Thymus (tissue), 11 donors: ENCODE data around the gene NCAN. TPM values are rescaled to one million over a fixed set of nuclear protein-coding genes. Genes with fewer than 3 reads are reported as not detected.

ENCODE experiments used
- DNase-seq, 9 donors: peaks; one replicate each; pipeline ENCODE4 v3.0.0-alpha.2; 2013; ENCODE audit warnings: low spot score in 9 of 9, low read depth in 6 of 9, missing footprints in 1 of 9
- H3K27ac ChIP-seq, 2 donors: one replicate each; pipeline ENCODE4 v1.5.1; 2013; ENCODE audit warnings: control low read depth in 1 of 2, low read depth in 1 of 2, low read length in 1 of 2, mild to moderate bottlenecking in 1 of 2, moderate library complexity in 1 of 2
- H3K27me3 ChIP-seq, 2 donors: one replicate each; pipeline ENCODE4 v1.5.1; 2013; ENCODE audit warnings: low read length in 1 of 2; ENCODE audit not compliant: control insufficient read depth in 2 of 2, insufficient read depth in 1 of 2
- H3K36me3 ChIP-seq, 2 donors: one replicate each; pipeline ENCODE4 v1.5.1; 2013; ENCODE audit warnings: low read length in 1 of 2, mild to moderate bottlenecking in 1 of 2, moderate library complexity in 1 of 2; ENCODE audit not compliant: control insufficient read depth in 2 of 2, insufficient read depth in 2 of 2
- H3K4me1 ChIP-seq, 2 donors: one replicate each; pipeline ENCODE4 v1.5.1; 2013; ENCODE audit warnings: low read length in 2 of 2; ENCODE audit not compliant: control insufficient read depth in 2 of 2, insufficient read depth in 2 of 2
- H3K4me3 ChIP-seq, 2 donors: one replicate each; pipeline ENCODE4 v1.5.1; 2013; ENCODE audit warnings: low read length in 2 of 2, control low read depth in 1 of 2, mild to moderate bottlenecking in 1 of 2
- H3K9me3 ChIP-seq, 2 donors: one replicate each; pipeline ENCODE4 v1.5.1; 2013; ENCODE audit warnings: low read length in 1 of 2, mild to moderate bottlenecking in 1 of 2; ENCODE audit not compliant: control insufficient read depth in 2 of 2, insufficient read depth in 1 of 2
- WGBS: extraction: QIAGEN DNeasy Blood & Tissue Kit; methylation state at CpG from one replicate; pipeline ENCODE4 v1.1.7; 2013; 5-methylcytosine and 5-hydroxymethylcytosine counted together
- polyA plus RNA-seq: library from polyadenylated mRNA; stranded (reverse); fragments of 200-250 nt; gene quantifications from one replicate; pipeline ENCODE4 v1.2.3, GENCODE V29; 2013
- total RNA-seq: library from RNA; stranded (reverse); fragments of 120-200 nt; gene quantifications from one replicate; pipeline ENCODE4 v1.2.4, GENCODE V29; 2013
- donor health status: healthy.

The NCAN gene
- total and polyA plus RNA-seq, 2 donors, result 0.14 to 0.27 TPM

- 81% methylated on average over 10 of the region's 10 CpGs for WGBS
- H3K4me1 ChIP-seq, result peaks cover 2 to 4% of the 10 kb centered on the region in 2 donors
- DNase-seq, result no peak
- H3K4me3 ChIP-seq, result no peak overlapping the region
- no peaks in the 10 kb centered on the region for H3K9me3 ChIP-seq
- no peak overlapping the region for H3K27ac ChIP-seq
- H3K36me3 ChIP-seq, result no peaks in the 10 kb centered on the region
- H3K27me3 ChIP-seq, result peaks cover 9 to 46% of the 10 kb centered on the region in 2 donors
These were observed 14.9 kb downstream of the NCAN start for GRCh38 chr19:19226663-19227062.

- Histone ChIP-seq H3K9me3 (no peaks in the 10 kb centered on the region), H3K27me3 (peaks cover 9 to 47% of the 10 kb centered on the region in 2 donors), H3K4me1 (peaks cover 2 to 4% of the 10 kb centered on the region in 2 donors), H3K4me3 (no peak overlapping the region), H3K27ac (no peak overlapping the region), H3K36me3 (no peaks in the 10 kb centered on the region)
- DNase-seq, result no peak
- WGBS, result 89% methylated on average over 4 of the region's 4 CpGs
These were observed 15.5 kb downstream of the NCAN start for GRCh38 chr19:19227217-19227616.

- 95% methylated on average over 3 of the region's 3 CpGs for WGBS
- H3K9me3 ChIP-seq, result peaks cover 5 to 14% of the 10 kb centered on the region in 2 donors
- no peaks in the 10 kb centered on the region for H3K36me3 ChIP-seq
- H3K27ac ChIP-seq, result no peak overlapping the region
- H3K4me3 ChIP-seq, result no peak overlapping the region
- H3K4me1 ChIP-seq, result peaks cover 2 to 4% of the 10 kb centered on the region in 2 donors
- DNase-seq, result no peak
- peaks cover 7 to 26% of the 10 kb centered on the region in 2 donors for H3K27me3 ChIP-seq
These were observed 17.9 kb downstream of the NCAN start for GRCh38 chr19:19229701-19230100.

- H3K4me3 ChIP-seq, result no peak overlapping the region
- DNase-seq, result no peak
- H3K27me3 ChIP-seq, result peaks cover 0 to 16% of the 10 kb centered on the region in 2 donors
- H3K27ac ChIP-seq, result no peak overlapping the region
- peaks cover 8 to 20% of the 10 kb centered on the region in 2 donors for H3K9me3 ChIP-seq
- H3K36me3 ChIP-seq, result no peaks in the 10 kb centered on the region
- WGBS, result 96% methylated on average over 9 of the region's 9 CpGs
- H3K4me1 ChIP-seq, result no peaks in the 10 kb centered on the region
These were observed 19.2 kb downstream of the NCAN start for GRCh38 chr19:19230999-19231398.

- no peak overlapping the region for H3K4me3 ChIP-seq
- WGBS, result 81% methylated on average over 19 of the region's 19 CpGs
- no peak for DNase-seq
These were observed 20.5 kb downstream of the NCAN start for GRCh38 chr19:19232261-19232721.

GRCh38 chr19:19234220-19234816 lies 22.6 kb downstream of the NCAN start:
- H3K4me1 ChIP-seq, result no peaks in the 10 kb centered on the region
- H3K27ac ChIP-seq, result no peak overlapping the region
- H3K36me3 ChIP-seq, result no peaks in the 10 kb centered on the region
- WGBS, result 94% methylated on average over 2 of the region's 2 CpGs
- H3K4me3 ChIP-seq, result no peak overlapping the region
- peaks cover 0 to 2% of the 10 kb centered on the region in 2 donors for H3K27me3 ChIP-seq
- DNase-seq, result no peak
- H3K9me3 ChIP-seq, result peaks cover 8 to 20% of the 10 kb centered on the region in 2 donors

More at GRCh38 chr19:19232261-19232721, 20.5 kb downstream of the NCAN start:
- H3K4me1 ChIP-seq, result no peaks in the 10 kb centered on the region
- H3K36me3 ChIP-seq, result no peaks in the 10 kb centered on the region
- peaks cover 0 to 8% of the 10 kb centered on the region in 2 donors for H3K27me3 ChIP-seq
- H3K9me3 ChIP-seq, result peaks cover 8 to 20% of the 10 kb centered on the region in 2 donors
- no peak overlapping the region for H3K27ac ChIP-seq

- H3K9me3 ChIP-seq, result peaks cover 8 to 20% of the 10 kb centered on the region in 2 donors
- H3K4me3 ChIP-seq, result no peak overlapping the region
- H3K27me3 ChIP-seq, result peaks cover 0 to 5% of the 10 kb centered on the region in 2 donors
- no peaks in the 10 kb centered on the region for H3K4me1 ChIP-seq
- H3K27ac ChIP-seq, result no peak overlapping the region
- no peaks in the 10 kb centered on the region for H3K36me3 ChIP-seq
- no peak for DNase-seq
These were observed 24.4 kb downstream of the NCAN start for GRCh38 chr19:19236173-19236572.

GRCh38 chr19:19238126-19238894 lies 26.6 kb downstream of the NCAN start:
- no peaks in the 10 kb centered on the region for H3K36me3 ChIP-seq
- no peak overlapping the region for H3K27ac ChIP-seq
- H3K4me1 ChIP-seq, result no peaks in the 10 kb centered on the region
- H3K4me3 ChIP-seq, result no peak overlapping the region
- peaks cover 0 to 4% of the 10 kb centered on the region in 2 donors for H3K27me3 ChIP-seq
- H3K9me3 ChIP-seq, result peaks cover 8 to 18% of the 10 kb centered on the region in 2 donors
- 89% methylated on average over 18 of the region's 18 CpGs for WGBS
- DNase-seq, result no peak

GRCh38 chr19:19239675-19240074 lies 27.9 kb downstream of the NCAN start:
- Histone ChIP-seq H3K27ac (no peak overlapping the region), H3K4me1 (no peaks in the 10 kb centered on the region), H3K36me3 (no peaks in the 10 kb centered on the region), H3K4me3 (no peak overlapping the region), H3K9me3 (peaks cover 4 to 6% of the 10 kb centered on the region in 2 donors), H3K27me3 (peaks cover 0 to 4% of the 10 kb centered on the region in 2 donors)
- DNase-seq, result no peak
